NCI-H2107 (cell line): ENCODE data around the gene PFDN1.
"Not testable (repeated sequence)": the region's sequence is repeated elsewhere in the genome, so short reads cannot be mapped to it uniquely, and the experiment has no call there.

Experiments used
- DNase-seq: peaks from one replicate; lab custom pipeline; 2025; lab: John Stamatoyannopoulos, UW

Gene PFDN1

GRCh38 chr5:140302786-140303639 is at the start of gene PFDN1:
PFDN1 (minus strand) TSS chr5:140303101; CDS start chr5:140303073, 28 bp downstream.
- peak; percentile 83 for DNase-seq

DNA sequence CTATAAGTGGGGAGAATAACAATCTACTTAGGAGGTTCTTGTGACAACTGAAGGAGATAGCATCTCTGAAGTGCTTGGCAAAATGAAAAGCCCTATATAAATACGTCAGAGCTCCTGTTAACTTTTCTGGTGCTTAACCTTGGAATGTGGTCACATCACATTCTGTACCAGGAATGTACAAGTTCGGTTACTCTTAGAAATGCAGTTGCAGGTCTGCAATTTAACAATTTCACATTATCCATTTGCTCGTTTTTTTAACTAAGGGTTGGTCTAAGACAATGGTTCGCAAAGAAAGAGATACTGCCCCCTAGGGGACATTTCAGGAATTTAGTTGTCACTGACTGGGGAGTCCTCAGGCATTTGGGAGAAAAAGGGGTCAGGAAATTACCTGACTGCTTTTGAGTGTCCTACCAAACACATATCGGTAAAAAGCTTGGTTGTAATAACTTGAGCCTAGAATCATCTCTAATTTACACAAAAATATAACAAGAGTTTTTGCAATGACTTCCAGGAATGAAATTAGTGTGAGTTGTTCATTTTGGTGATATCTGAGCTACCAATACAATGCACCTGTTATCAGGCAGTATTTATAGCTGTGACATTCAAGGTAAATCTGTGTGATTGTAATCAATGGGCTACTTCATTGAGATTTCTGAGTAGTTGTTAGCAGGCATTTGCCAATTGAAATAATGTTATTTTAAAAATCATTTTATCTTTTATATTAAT is 48.9 kb upstream of the PFDN1 start:
- DNase-seq = peak; percentile 25

GRCh38 chr5:140349244-140349643 is 46.3 kb upstream of the PFDN1 start:
- DNase-seq = no peak

DNA sequence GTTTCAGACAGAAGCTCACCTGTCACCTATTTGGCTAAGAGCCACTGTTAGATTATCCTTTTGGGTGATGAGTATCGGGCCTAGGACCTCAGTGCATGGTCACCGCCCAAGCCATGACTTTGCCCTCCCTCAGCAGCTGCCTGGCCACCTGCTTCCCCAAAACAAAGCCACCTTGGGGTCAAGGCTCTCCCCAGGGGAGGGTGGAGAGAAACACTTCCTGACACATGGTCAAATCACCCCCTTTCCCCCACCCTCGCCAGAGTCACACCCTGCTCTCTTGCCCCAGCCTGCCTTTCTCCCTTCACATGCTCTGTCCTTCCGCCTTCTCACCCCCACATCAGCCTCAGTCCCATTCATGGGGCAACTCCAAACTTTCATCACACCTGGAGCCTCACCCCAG is 45.2 kb upstream of the PFDN1 start:
- no peak for DNase-seq

- DNase-seq = no peak
Observed at GRCh38 chr5:140347360-140347759, 44.5 kb upstream of the PFDN1 start.

GRCh38 chr5:140346348-140347221 is 43.7 kb upstream of the PFDN1 start, which contains the start of gene HBEGF:
HBEGF (minus strand) TSS chr5:140346603; CDS start chr5:140346328, 275 bp downstream.
- DNase-seq = no peak

DNA sequence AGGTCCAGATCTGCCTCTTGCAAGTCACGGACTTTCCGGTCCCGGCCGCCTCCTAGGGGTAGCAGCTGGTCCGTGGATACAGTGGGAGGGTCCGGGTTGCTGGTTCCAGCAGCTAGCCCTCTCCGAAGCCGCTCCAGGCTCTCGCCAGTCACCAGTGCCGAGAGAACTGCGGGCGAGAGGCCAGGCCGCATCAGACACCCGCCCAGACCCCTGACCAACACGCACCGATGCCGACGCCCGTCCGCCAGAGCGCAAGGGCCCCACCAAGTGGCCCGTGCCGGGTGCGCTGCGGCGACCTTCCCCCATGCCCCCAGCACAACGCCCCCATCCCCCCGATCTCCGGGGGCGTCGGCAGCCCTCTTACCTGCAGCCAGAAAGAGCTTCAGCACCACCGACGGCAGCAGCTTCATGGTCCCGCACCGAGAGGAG is 43.0 kb upstream of the PFDN1 start:
- no peak for DNase-seq

GRCh38 chr5:140344683-140345423 is 42.0 kb upstream of the PFDN1 start:
- no peak for DNase-seq

GRCh38 chr5:140343849-140344248 is 40.9 kb upstream of the PFDN1 start:
- DNase-seq = not testable (repeated sequence)

DNA sequence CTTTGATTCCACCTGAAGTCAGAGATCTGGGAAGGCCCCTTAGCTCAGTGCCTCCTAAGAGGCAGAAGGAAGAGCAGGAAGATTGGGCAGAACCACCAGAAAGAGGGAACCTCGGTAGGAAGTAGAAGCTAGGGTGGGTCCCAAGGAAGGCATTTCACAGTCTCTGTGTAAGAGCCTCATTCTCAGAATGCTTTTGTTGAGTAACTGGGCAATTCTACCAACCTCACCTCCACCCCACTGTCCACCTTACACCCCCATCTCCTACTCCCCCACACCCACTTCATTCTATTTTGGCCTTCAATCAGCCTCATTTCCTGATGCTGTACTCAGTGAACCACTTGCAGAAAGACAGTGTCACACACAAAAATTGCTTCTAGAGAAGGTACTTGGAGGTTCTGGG is 40.0 kb upstream of the PFDN1 start:
- no peak for DNase-seq

- no peak for DNase-seq
Observed at GRCh38 chr5:140342287-140342686, 39.4 kb upstream of the PFDN1 start.

DNA sequence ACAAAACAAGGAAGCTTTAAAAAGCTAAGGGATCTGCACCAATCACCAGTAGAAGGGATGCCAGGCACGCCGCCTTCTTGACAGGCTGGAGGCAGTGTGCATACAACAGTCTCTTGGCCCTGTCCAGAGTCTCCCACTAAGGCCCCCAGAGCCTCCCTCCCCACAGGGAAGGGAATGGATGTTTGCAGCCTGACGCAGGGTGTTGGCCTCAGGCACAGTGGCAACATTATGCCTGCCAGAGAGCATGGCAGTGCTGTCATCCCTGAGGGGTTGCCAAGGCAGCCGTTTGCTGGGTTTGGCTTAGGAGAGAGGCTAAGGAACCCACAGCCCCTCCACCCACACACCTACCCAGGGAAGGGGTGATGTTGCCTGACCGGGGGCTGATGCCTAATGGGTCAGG is 38.7 kb upstream of the PFDN1 start:
- DNase-seq = no peak

DNA sequence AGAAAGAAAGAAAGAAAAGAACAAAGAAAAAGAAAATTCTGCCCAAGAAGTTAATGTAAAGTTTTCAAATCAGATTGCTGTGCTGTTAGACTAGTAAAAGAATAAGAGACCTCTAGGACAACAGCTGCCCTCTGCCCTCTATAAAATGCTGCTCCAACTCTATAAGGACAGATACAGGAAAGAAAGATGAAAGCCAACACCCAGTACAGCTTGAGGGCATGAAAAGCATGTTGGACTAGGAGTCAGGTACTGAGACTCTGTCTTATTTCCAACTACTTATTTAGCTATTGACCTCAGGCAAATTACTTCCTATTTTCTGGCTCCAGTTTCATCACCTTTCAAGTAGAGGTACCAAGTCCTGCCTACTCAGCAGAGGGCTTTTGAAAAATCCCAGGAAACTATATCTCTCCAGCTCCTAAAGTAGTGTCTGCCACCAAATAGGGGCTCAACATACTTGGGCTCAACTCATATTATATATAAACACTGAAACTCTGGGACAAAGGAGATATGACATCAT is 37.8 kb upstream of the PFDN1 start:
- no peak for DNase-seq

- no peak for DNase-seq
Observed at GRCh38 chr5:140339636-140340035, 36.7 kb upstream of the PFDN1 start.

- DNase-seq = no peak
Observed at GRCh38 chr5:140338908-140339307, 36.0 kb upstream of the PFDN1 start.

- DNase-seq = no peak
Observed at GRCh38 chr5:140338336-140338735, 35.4 kb upstream of the PFDN1 start.

GRCh38 chr5:140337880-140338279 is 35.0 kb upstream of the PFDN1 start:
- no peak for DNase-seq

DNA sequence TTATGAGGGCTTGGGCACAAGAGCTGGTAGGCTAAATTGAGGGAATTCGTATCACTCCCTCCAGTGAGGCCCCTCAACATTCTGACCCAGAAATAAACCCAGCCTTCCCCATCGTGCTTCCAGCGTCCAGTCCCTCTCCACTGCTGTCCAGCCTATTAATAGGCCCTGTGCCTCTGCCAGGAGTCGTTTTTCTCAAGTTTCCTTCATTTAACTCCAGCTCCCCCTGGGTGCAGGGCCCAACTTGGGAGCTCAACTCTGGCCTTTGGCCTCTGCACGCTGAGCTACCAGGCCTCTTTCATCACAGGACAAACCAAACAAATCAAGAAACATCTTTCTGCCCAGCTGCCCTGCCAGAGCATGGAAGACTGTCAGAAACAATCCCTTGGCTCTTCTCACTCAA is 33.5 kb upstream of the PFDN1 start:
- DNase-seq = no peak

GRCh38 chr5:140331638-140332037 is 28.7 kb upstream of the PFDN1 start:
- DNase-seq = no peak

- no peak for DNase-seq
Observed at GRCh38 chr5:140329739-140330481, 27.0 kb upstream of the PFDN1 start.
